ENCODE results near the gene RASD1.
A peak's percentile ranks its signal among the peaks of the same experiment; 100 is the strongest.

Gene RASD1

DNA sequence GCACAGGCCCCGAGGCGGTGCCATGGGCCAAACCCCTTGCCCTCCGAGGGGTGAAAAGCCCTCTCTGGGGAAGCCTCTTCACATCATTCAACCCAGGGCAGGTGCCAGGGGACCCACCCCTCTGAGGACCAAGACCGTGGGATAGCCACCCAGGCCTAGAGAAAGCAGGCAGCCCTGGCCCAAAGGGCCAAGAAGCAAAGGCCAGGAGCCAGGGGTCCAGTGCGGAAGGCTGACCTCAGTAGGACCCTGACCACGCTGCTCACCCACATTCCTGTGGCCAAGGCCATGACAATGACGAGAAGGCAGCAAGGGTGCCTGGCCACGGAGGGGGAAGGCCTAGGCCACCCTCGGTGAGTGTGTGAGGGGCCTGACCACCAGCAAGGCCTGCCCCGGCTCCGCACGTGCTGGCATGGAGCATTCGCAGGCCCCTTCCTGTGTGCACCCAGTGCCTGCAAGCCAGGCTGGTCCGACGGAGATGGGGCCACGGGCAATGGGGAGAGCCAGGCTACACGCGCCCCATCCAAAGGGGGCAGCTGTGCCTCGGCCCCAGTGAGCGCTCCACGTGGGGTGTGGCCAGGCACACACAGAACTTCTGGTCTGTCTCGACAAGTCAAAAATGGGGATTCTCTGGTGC is 24.5 kb upstream of the RASD1 start:
- peak overlapping the region; percentile 82 for H2BK5ac ChIP-seq (ENCODE audit: low read length)
- peak overlapping the region; percentile 37 for H3K23ac ChIP-seq (ENCODE audit: low read depth, low read length, poor library complexity)
- H2BK120ac ChIP-seq (ENCODE audit: low read depth, low read length) = no peak overlapping the region
- peak overlapping the region; percentile 56 for H3K4ac ChIP-seq (ENCODE audit: low read length)
- H4K91ac ChIP-seq (ENCODE audit: low read depth, low read length, poor library complexity) = no peak overlapping the region
- H3K9me3 ChIP-seq (replicated peaks in 1 of 2; ENCODE audit: control insufficient read depth in 2 of 2, insufficient read depth in 1 of 2, low read depth in 1 of 2, low read length in 2 of 2) = peaks cover 3 to 7% of the 10 kb centered on the region in 2 donors
- no peak overlapping the region for H2AFZ ChIP-seq (ENCODE audit: low read length)
- peaks cover 5 to 7% of the 10 kb centered on the region in 2 donors for H3K4me1 ChIP-seq (ENCODE audit: control insufficient read depth in 2 of 2, insufficient read depth in 1 of 2, low read depth in 1 of 2, low read length in 2 of 2)
- no CpG with 5 or more reads among the region's 22 CpGs for WGBS, 2 donors (ENCODE audit: extremely low coverage in 2 of 2, insufficient read length in 2 of 2, insufficient replicate concordance in 1 of 2)
- no peak overlapping the region for H3K4me2 ChIP-seq (ENCODE audit: insufficient read depth, low read length, poor library complexity, severe bottlenecking)
- peak overlapping the region; percentile 92 for H2BK12ac ChIP-seq (ENCODE audit: low read length)
- no peak overlapping the region for H3K27ac ChIP-seq (replicated peaks; ENCODE audit: low read length)
- no peak for DNase-seq (ENCODE audit: low spot score)
- H3K36me3 ChIP-seq (replicated peaks in 1 of 2; ENCODE audit: control insufficient read depth in 2 of 2, insufficient read depth in 2 of 2, low read length in 2 of 2) = no peaks in the 10 kb centered on the region
- H2AK5ac ChIP-seq (ENCODE audit: low read depth, low read length) = peak overlapping the region; percentile 47
- H4K8ac ChIP-seq (ENCODE audit: low read depth, low read length) = no peak overlapping the region
- H3K27me3 ChIP-seq (ENCODE audit: control insufficient read depth in 3 of 3, insufficient read depth in 3 of 3, low read depth in 1 of 3, low read length in 3 of 3) = no peaks in the 10 kb centered on the region
- no peak overlapping the region for H2BK15ac ChIP-seq (ENCODE audit: low read length)
- H3K14ac ChIP-seq (ENCODE audit: low read length) = peak overlapping the region; percentile 44
- no peak overlapping the region for H3K4me3 ChIP-seq (ENCODE audit: low read length in 2 of 2)
- peaks cover 3% of the 10 kb centered on the region for H3K79me1 ChIP-seq (ENCODE audit: low read depth, low read length)
- peak overlapping the region; percentile 80 for H3K9ac ChIP-seq (ENCODE audit: low read depth, low read length, poor library complexity)
- peak overlapping the region; percentile 33 for H3K18ac ChIP-seq (ENCODE audit: low read length)

DNA sequence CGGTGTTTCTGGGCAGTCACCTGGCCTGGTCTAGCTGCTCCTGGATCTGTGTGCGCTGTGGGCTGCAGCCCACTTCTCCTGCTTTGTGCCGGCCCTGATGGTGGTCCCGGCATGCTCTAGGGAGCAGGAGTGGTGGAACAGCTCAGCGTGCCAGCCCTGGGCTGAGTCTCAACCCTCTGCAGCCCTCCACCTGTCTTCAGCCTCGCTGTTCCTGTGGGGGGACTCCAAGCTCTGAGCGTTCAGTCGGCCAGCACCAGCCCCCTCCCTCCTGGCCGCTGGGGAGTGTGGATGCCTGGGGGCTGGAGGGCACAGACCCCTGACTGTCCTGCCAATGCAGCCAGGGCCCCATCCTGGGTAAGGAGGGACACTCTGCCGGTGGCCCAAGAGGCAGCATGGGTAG is 23.7 kb upstream of the RASD1 start:
- WGBS, 2 donors (ENCODE audit: extremely low coverage in 2 of 2, insufficient read length in 2 of 2, insufficient replicate concordance in 1 of 2) = no CpG with 5 or more reads among the region's 10 CpGs
- no peak overlapping the region for H2AFZ ChIP-seq (ENCODE audit: low read length)
- H3K79me1 ChIP-seq (ENCODE audit: low read depth, low read length) = peaks cover 3% of the 10 kb centered on the region
- no peak overlapping the region for H3K9ac ChIP-seq (ENCODE audit: low read depth, low read length, poor library complexity)
- peaks cover 7 to 12% of the 10 kb centered on the region in 2 donors for H3K4me1 ChIP-seq (ENCODE audit: control insufficient read depth in 2 of 2, insufficient read depth in 1 of 2, low read depth in 1 of 2, low read length in 2 of 2)
- H2BK15ac ChIP-seq (ENCODE audit: low read length) = no peak overlapping the region
- no peak overlapping the region for H4K91ac ChIP-seq (ENCODE audit: low read depth, low read length, poor library complexity)
- H3K18ac ChIP-seq (ENCODE audit: low read length) = no peak overlapping the region
- no peak overlapping the region for H2BK12ac ChIP-seq (ENCODE audit: low read length)
- no peak overlapping the region for H3K27ac ChIP-seq (replicated peaks; ENCODE audit: low read length)
- no peak for DNase-seq (ENCODE audit: low spot score)
- H3K14ac ChIP-seq (ENCODE audit: low read length) = peak overlapping the region; percentile 25
- H3K4me3 ChIP-seq (ENCODE audit: low read length in 2 of 2) = no peak overlapping the region
- no peak overlapping the region for H3K23ac ChIP-seq (ENCODE audit: low read depth, low read length, poor library complexity)
- H4K8ac ChIP-seq (ENCODE audit: low read depth, low read length) = no peak overlapping the region
- H2BK5ac ChIP-seq (ENCODE audit: low read length) = no peak overlapping the region
- H2BK120ac ChIP-seq (ENCODE audit: low read depth, low read length) = no peak overlapping the region
- H3K27me3 ChIP-seq (ENCODE audit: control insufficient read depth in 3 of 3, insufficient read depth in 3 of 3, low read depth in 1 of 3, low read length in 3 of 3) = no peaks in the 10 kb centered on the region
- peaks cover 3 to 7% of the 10 kb centered on the region in 2 donors for H3K9me3 ChIP-seq (replicated peaks in 1 of 2; ENCODE audit: control insufficient read depth in 2 of 2, insufficient read depth in 1 of 2, low read depth in 1 of 2, low read length in 2 of 2)
- H3K4ac ChIP-seq (ENCODE audit: low read length) = no peak overlapping the region
- no peak overlapping the region for H3K4me2 ChIP-seq (ENCODE audit: insufficient read depth, low read length, poor library complexity, severe bottlenecking)
- H2AK5ac ChIP-seq (ENCODE audit: low read depth, low read length) = no peak overlapping the region
- H3K36me3 ChIP-seq (replicated peaks in 1 of 2; ENCODE audit: control insufficient read depth in 2 of 2, insufficient read depth in 2 of 2, low read length in 2 of 2) = no peaks in the 10 kb centered on the region

DNA sequence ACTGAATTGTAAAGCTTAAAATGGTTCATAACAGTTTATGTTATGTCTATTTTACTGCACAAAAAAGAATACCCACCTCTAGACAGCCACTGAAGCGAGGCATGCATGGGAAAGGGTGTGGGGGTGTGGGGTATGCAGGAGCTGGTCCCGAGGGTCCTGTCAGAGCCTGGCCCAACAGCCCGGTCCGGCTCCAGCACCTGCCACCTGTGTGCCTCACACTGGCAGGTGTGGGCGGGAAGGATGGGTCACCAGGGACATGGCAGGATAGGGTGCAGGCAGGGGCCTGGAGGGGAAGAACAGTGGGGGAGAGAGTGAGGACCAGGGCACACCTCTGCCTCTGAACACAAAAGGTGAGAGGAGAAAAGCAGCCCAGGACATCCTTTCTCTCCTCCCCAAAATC is 22.8 kb upstream of the RASD1 start:
- no peak for DNase-seq (ENCODE audit: low spot score)
- no peak overlapping the region for H2BK120ac ChIP-seq (ENCODE audit: low read depth, low read length)
- H3K9ac ChIP-seq (ENCODE audit: low read depth, low read length, poor library complexity) = no peak overlapping the region
- WGBS, 2 donors (ENCODE audit: extremely low coverage in 2 of 2, insufficient read length in 2 of 2, insufficient replicate concordance in 1 of 2) = no CpG with 5 or more reads among the region's 5 CpGs
- no peak overlapping the region for H2AK5ac ChIP-seq (ENCODE audit: low read depth, low read length)
- peaks cover under 1% of the 10 kb centered on the region for H3K79me1 ChIP-seq (ENCODE audit: low read depth, low read length)
- no peak overlapping the region for H2BK12ac ChIP-seq (ENCODE audit: low read length)
- peaks cover 2% of the 10 kb centered on the region in 2 donors for H3K9me3 ChIP-seq (replicated peaks in 1 of 2; ENCODE audit: control insufficient read depth in 2 of 2, insufficient read depth in 1 of 2, low read depth in 1 of 2, low read length in 2 of 2)
- peak overlapping the region; percentile 87 for H3K14ac ChIP-seq (ENCODE audit: low read length)
- H3K27me3 ChIP-seq (ENCODE audit: control insufficient read depth in 3 of 3, insufficient read depth in 3 of 3, low read depth in 1 of 3, low read length in 3 of 3) = no peaks in the 10 kb centered on the region
- no peak overlapping the region for H3K4ac ChIP-seq (ENCODE audit: low read length)
- H2BK5ac ChIP-seq (ENCODE audit: low read length) = no peak overlapping the region
- peaks cover 7 to 17% of the 10 kb centered on the region in 2 donors for H3K4me1 ChIP-seq (ENCODE audit: control insufficient read depth in 2 of 2, insufficient read depth in 1 of 2, low read depth in 1 of 2, low read length in 2 of 2)
- peak overlapping the region; percentile 72 for H3K18ac ChIP-seq (ENCODE audit: low read length)
- no peak overlapping the region for H2AFZ ChIP-seq (ENCODE audit: low read length)
- H3K23ac ChIP-seq (ENCODE audit: low read depth, low read length, poor library complexity) = no peak overlapping the region
- no peak overlapping the region for H2BK15ac ChIP-seq (ENCODE audit: low read length)
- no peak overlapping the region for H4K91ac ChIP-seq (ENCODE audit: low read depth, low read length, poor library complexity)
- H3K4me3 ChIP-seq (ENCODE audit: low read length in 2 of 2) = no peak overlapping the region
- no peak overlapping the region for H3K27ac ChIP-seq (replicated peaks; ENCODE audit: low read length)
- H4K8ac ChIP-seq (ENCODE audit: low read depth, low read length) = no peak overlapping the region
- H3K4me2 ChIP-seq (ENCODE audit: insufficient read depth, low read length, poor library complexity, severe bottlenecking) = no peak overlapping the region
- H3K36me3 ChIP-seq (replicated peaks in 1 of 2; ENCODE audit: control insufficient read depth in 2 of 2, insufficient read depth in 2 of 2, low read length in 2 of 2) = no peaks in the 10 kb centered on the region

DNA sequence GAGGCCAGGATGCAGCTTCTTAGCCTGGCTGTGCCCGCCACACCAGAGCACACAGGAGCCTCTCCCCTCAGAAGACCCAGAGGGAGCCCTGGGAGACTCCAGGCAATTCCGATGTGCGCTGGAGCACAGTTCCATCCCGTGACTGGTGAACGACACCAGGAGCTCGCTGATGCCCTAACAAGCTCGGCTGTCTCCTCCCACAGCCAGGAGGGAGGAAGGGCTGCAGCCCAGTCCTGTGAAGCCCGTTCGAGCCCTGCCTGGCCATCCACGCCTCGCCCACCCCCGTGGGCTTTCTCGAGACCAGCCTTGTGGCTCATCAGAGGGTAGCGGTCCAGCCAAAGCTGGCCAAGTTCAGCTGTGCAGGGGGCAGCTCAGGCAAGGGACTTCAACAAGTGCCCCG is 21.8 kb upstream of the RASD1 start:
- Histone ChIP-seq H3K18ac (ENCODE audit: low read length) (peak overlapping the region; percentile 71), H3K14ac (ENCODE audit: low read length) (peak overlapping the region; percentile 27), H2BK120ac (ENCODE audit: low read depth, low read length) (no peak overlapping the region), H2AK5ac (ENCODE audit: low read depth, low read length) (peak overlapping the region; percentile 17), H3K4me1 (ENCODE audit: control insufficient read depth in 2 of 2, insufficient read depth in 1 of 2, low read depth in 1 of 2, low read length in 2 of 2) (peaks cover 3 to 14% of the 10 kb centered on the region in 2 donors), H3K27ac (replicated peaks; ENCODE audit: low read length) (no peak overlapping the region), H3K23ac (ENCODE audit: low read depth, low read length, poor library complexity) (no peak overlapping the region), H2BK12ac (ENCODE audit: low read length) (peak overlapping the region; percentile 52), H3K79me1 (ENCODE audit: low read depth, low read length) (no peaks in the 10 kb centered on the region), H2BK5ac (ENCODE audit: low read length) (no peak overlapping the region), H3K9me3 (replicated peaks in 1 of 2; ENCODE audit: control insufficient read depth in 2 of 2, insufficient read depth in 1 of 2, low read depth in 1 of 2, low read length in 2 of 2) (no peaks in the 10 kb centered on the region), H3K27me3 (ENCODE audit: control insufficient read depth in 3 of 3, insufficient read depth in 3 of 3, low read depth in 1 of 3, low read length in 3 of 3) (no peaks in the 10 kb centered on the region), H2AFZ (ENCODE audit: low read length) (no peak overlapping the region), H3K4me3 (ENCODE audit: low read length in 2 of 2) (no peak overlapping the region), H3K4me2 (ENCODE audit: insufficient read depth, low read length, poor library complexity, severe bottlenecking) (no peak overlapping the region), H3K4ac (ENCODE audit: low read length) (no peak overlapping the region), H2BK15ac (ENCODE audit: low read length) (no peak overlapping the region), H3K36me3 (replicated peaks in 1 of 2; ENCODE audit: control insufficient read depth in 2 of 2, insufficient read depth in 2 of 2, low read length in 2 of 2) (no peaks in the 10 kb centered on the region), H3K9ac (ENCODE audit: low read depth, low read length, poor library complexity) (no peak overlapping the region), H4K8ac (ENCODE audit: low read depth, low read length) (no peak overlapping the region), H4K91ac (ENCODE audit: low read depth, low read length, poor library complexity) (no peak overlapping the region)
- no CpG with 5 or more reads among the region's 15 CpGs for WGBS, 2 donors (ENCODE audit: extremely low coverage in 2 of 2, insufficient read length in 2 of 2, insufficient replicate concordance in 1 of 2)
- DNase-seq (ENCODE audit: low spot score) = no peak
